Heart left ventricle (tissue), 16 donors: ENCODE data around the gene OTUD1. TPM values are rescaled to one million over a fixed set of nuclear protein-coding genes. Genes with fewer than 3 reads are reported as not detected.

ENCODE experiments used
- ATAC-seq, 4 donors: fragments of 200-7000 bp; cut with Tn5 transposase; one replicate each; pipeline ENCODE4 v1.9.1; 2020 to 2022; ENCODE audit warnings: moderate library complexity in 4 of 4, mild to moderate bottlenecking in 3 of 4, moderate number of reproducible peaks in 1 of 4
- DNase-seq, 5 donors: peaks; one replicate each; pipeline ENCODE4 v3.0.0-alpha.2; 2020
- H3K27ac ChIP-seq, 12 donors: fragments of 200-600 bp; sonication (generic) in 4 of 12; one replicate each; pipeline versions ENCODE4 v1.5.0 to v1.8.0; 2016 to 2022; ENCODE audit warnings: mild to moderate bottlenecking in 2 of 12
- H3K27me3 ChIP-seq, 9 donors: fragments of 200-600 bp; sonication (generic) in 2 of 9; one replicate each; pipeline versions ENCODE4 v1.5.1 to v1.8.0; 2016 to 2022; ENCODE audit warnings: mild to moderate bottlenecking in 3 of 9
- H3K36me3 ChIP-seq, 9 donors: fragments of 200-600 bp; sonication (generic) in 2 of 9; one replicate each; pipeline versions ENCODE4 v1.5.0 to v1.8.0; 2018 to 2022; ENCODE audit warnings: mild to moderate bottlenecking in 2 of 9
- H3K4me1 ChIP-seq, 12 donors: fragments of 200-600 bp; sonication (generic) in 4 of 12; one replicate each; pipeline versions ENCODE4 v1.5.0 to v1.8.0; 2016 to 2022; ENCODE audit warnings: mild to moderate bottlenecking in 3 of 12
- H3K4me3 ChIP-seq, 12 donors: fragments of 200-600 bp; sonication (generic) in 4 of 12; one replicate each; pipeline versions ENCODE4 v1.5.0 to v1.8.0; 2017 to 2022; ENCODE audit warnings: mild to moderate bottlenecking in 9 of 12, moderate library complexity in 4 of 12
- H3K9me3 ChIP-seq, 12 donors: fragments of 200-600 bp; sonication (generic) in 4 of 12; one replicate each; pipeline versions ENCODE4 v1.5.0 to v1.8.0; 2016 to 2022; ENCODE audit warnings: mild to moderate bottlenecking in 1 of 12
- CTCF ChIP-seq, 12 donors: fragments of 200-600 bp; sonication (generic) in 4 of 12; IDR thresholded peaks; one replicate each; pipeline versions ENCODE4 v1.5.0 to v1.8.0; 2018 to 2022; ENCODE audit warnings: antibody characterized with exemption in 12 of 12, mild to moderate bottlenecking in 5 of 12
- POLR2A ChIP-seq, 2 donors: fragments of 450-650 bp; IDR thresholded peaks; one replicate each; pipeline ENCODE4 v1.6.1; 2017; ENCODE audit warnings: antibody characterized with exemption in 2 of 2, mild to moderate bottlenecking in 2 of 2, moderate library complexity in 2 of 2
- WGBS, 4 donors: extraction: QIAGEN DNeasy Blood & Tissue Kit in 2 of 4; methylation state at CpG; one replicate each; pipeline versions ENCODE4 v1.1.5 to v1.1.7; 2013 to 2018; 5-methylcytosine and 5-hydroxymethylcytosine counted together
- intact Hi-C, 10 donors: fragments of 100-400 bp; cut with DNase I; formaldehyde crosslinking; loops; one replicate each; pipeline versions ENCODE4 v1.11.1 to v1.14.2; 2022
- polyA plus RNA-seq, 2 donors: library from polyadenylated mRNA; stranded (reverse); fragments of 200-250 nt; gene quantifications; one replicate each; pipeline ENCODE4 v1.2.3, GENCODE V29; 2013
- total RNA-seq, 9 donors: library from RNA; depleted of rRNA in 2 of 9; stranded (reverse); fragments of >200 nt in 2 of 9; fragmentation: NEBNext Ultra II Directional in 3 of 9; extraction: Animal tissue kit (Norgen Biotek cat#: 25700) in 3 of 9; gene quantifications; one replicate each; pipeline versions ENCODE4 v1.1.0 to v1.2.4, GENCODE V29; 2016 to 2023
- donor health status: ischemic (EF 13 %, LVEDD 7.1; RV severe dilation, severe dysfunction).
- donor health status: healthy with polysubstance abuse.
- donor health status: DM: no; HTN: yes; CAD: no.
- donor health status: DM: no; HTN: no; CAD: no.
- donor health status: ischemic (EF 25% LVEDD 6.9; RV normal size, moderate dysfunction).
- donor health status: ischemic (EF 25% LVEDD 5.7; RV mildly dilated, moderate dysfunction).
- donor health status: healthy.
- donor health status: DM: yes; HTN: yes; CAD: no.
- donor health status: ischemic (EF 35%, LVEDD 5.7; RV mildly dilated, moderate dysfunction).
- donor health status: nonischemic (EF 11% LVEDD 7.7; RV severe dilation, severe dysfunction).
- donor health status: DM: yes; HTN: yes; CAD: no.
- donor health status: PGD.
- donor health status: ischemic (EF 29% LVEDD 5.4; RV normal size, mild dysfunction).
- donor health status: nonischemic (EF 23%, LVEDD 6.1; RV moderate dilation, normal function).

OTUD1 gene
- total and polyA plus RNA-seq, 11 donors: 8.7 to 60.9 (median 19.7) TPM

- Histone ChIP-seq H3K9me3 (no peaks in the 10 kb centered on the region), H3K4me1 (peaks cover 0 to 31% (median 6%) of the 10 kb centered on the region in 12 donors), H3K27ac (peak overlapping the region; percentile 8 to 86 (median 66)), H3K36me3 (no peaks in the 10 kb centered on the region), H3K27me3 (no peaks in the 10 kb centered on the region), H3K4me3 (no peak overlapping the region)
- ATAC-seq (peak in 1 of 4 donors; percentile 19), DNase-seq (no peak)
- intact Hi-C loops: loop anchor here in 2 of 10 donors (2.0 to 5.0 kb wide), 3 partner anchors 36 to 61 kb away; partner anchors contain the start of genes C10orf67 (in 1 of the 2) and OTUD1 (in 1 of the 2)
- no peak for TF ChIP-seq POLR2A (IDR thresholded peaks at IDR 0.05)
- no peak for TF ChIP-seq CTCF (IDR thresholded peaks at IDR 0.05)
- 27 to 37% (median 32%) methylated on average over 1 of the region's 1 CpG for WGBS, 4 donors
These were observed 35.6 kb upstream of the OTUD1 start for GRCh38 chr10:23403278-23403677.

- no peak for ATAC-seq
- Histone ChIP-seq H3K27ac (peak overlapping the region; percentile 8 to 86 (median 66)), H3K4me1 (peaks cover 0 to 31% (median 6%) of the 10 kb centered on the region in 12 donors), H3K36me3 (no peaks in the 10 kb centered on the region), H3K9me3 (no peaks in the 10 kb centered on the region), H3K4me3 (no peak overlapping the region), H3K27me3 (no peaks in the 10 kb centered on the region)
- whole genome bisulfite sequencing, 4 donors: 65 to 84% (median 76%) methylated on average over 3 of the region's 3 CpGs
- intact Hi-C loops: loop anchor here in 2 of 10 donors (2.0 to 5.0 kb wide), 3 partner anchors 35 to 61 kb away; partner anchors contain the start of genes C10orf67 (in 1 of the 2) and OTUD1 (in 1 of the 2)
- TF ChIP-seq POLR2A (IDR thresholded peaks at IDR 0.05): no peak
- no peak for TF ChIP-seq CTCF (IDR thresholded peaks at IDR 0.05)
- no peak for DNase-seq
These were observed 35.2 kb upstream of the OTUD1 start for GRCh38 chr10:23403719-23404118.

- Histone ChIP-seq H3K9me3 (no peaks in the 10 kb centered on the region), H3K27ac (peak overlapping the region in 10 of 12 donors; percentile 2 to 86 (median 72)), H3K36me3 (no peaks in the 10 kb centered on the region), H3K27me3 (no peaks in the 10 kb centered on the region), H3K4me3 (no peak overlapping the region), H3K4me1 (peaks cover 0 to 26% (median 6%) of the 10 kb centered on the region in 12 donors)
- no peak for ATAC-seq
- DNase-seq: no peak
- intact Hi-C loops: loop anchor here in 2 of 10 donors (5.0 kb wide), 2 partner anchors 57 to 62 kb away; partner anchors contain the start of gene C10orf67 (in 1 of the 2)
- no peak for TF ChIP-seq POLR2A (IDR thresholded peaks at IDR 0.05)
- no peak for TF ChIP-seq CTCF (IDR thresholded peaks at IDR 0.05)
- 73 to 81% (median 75%) methylated on average over 5 of the region's 5 CpGs for WGBS, 4 donors
These were observed 34.4 kb upstream of the OTUD1 start for GRCh38 chr10:23404461-23404980.

- peak; percentile 19 to 81 (median 70) for ATAC-seq
- Histone ChIP-seq H3K4me1 (peaks cover 0 to 26% (median 6%) of the 10 kb centered on the region in 12 donors), H3K27ac (peak overlapping the region in 9 of 12 donors; percentile 1 to 86 (median 69)), H3K36me3 (no peaks in the 10 kb centered on the region), H3K9me3 (no peaks in the 10 kb centered on the region), H3K4me3 (no peak overlapping the region), H3K27me3 (no peaks in the 10 kb centered on the region)
- TF ChIP-seq CTCF (IDR thresholded peaks at IDR 0.05) (no peak), POLR2A (IDR thresholded peaks at IDR 0.05) (no peak)
- intact Hi-C loops: loop anchor here in 1 of 10 donors (5.0 kb wide), 1 partner anchor 33 kb away; no protein-coding TSS in a partner anchor
- 46 to 61% (median 55%) methylated on average over 3 of the region's 3 CpGs for WGBS, 4 donors
- peak in 1 of 5 donors; percentile 29 for DNase-seq
These were observed 33.3 kb upstream of the OTUD1 start for GRCh38 chr10:23405540-23405939.
